GM10847 (cell line): ENCODE results near the gene SIX1.

Source experiments
- POLR2A ChIP-seq: IDR thresholded peaks from 2 replicates; pipeline ENCODE4 v1.6.1; 2011; ENCODE audit not compliant: insufficient read length; ENCODE audit errors: extremely low read depth

SIX1 gene

DNA sequence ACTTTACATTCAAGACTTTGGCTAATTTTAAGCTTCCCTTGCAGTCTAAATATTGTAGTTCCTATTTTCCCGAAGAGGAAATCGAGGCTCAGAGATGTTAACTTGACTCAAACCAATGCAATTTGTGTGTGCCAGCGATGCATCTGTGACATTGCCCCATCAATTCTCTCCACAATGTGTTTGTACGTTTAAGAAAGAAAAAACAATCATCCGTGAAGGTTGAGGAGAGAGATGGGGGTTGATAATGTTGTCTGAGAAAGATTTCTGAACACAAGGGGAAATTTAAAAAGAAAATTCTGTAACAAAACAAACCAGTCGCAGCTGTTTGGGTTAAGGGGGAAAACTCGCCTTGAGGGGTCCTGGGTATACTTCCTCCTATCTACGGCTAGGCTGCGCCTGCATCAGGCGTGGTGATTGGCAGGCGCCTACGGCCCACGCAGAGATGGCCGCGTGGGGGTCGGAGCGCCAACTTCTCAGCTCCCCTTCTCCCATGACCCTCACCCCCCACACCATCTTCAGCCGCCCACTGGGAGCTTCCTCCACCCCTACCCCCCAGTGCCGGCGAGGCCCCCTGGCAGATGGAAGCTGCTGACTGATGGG lies 12.3 kb downstream of the SIX1 start:
- TF ChIP-seq POLR2A: no peak

DNA sequence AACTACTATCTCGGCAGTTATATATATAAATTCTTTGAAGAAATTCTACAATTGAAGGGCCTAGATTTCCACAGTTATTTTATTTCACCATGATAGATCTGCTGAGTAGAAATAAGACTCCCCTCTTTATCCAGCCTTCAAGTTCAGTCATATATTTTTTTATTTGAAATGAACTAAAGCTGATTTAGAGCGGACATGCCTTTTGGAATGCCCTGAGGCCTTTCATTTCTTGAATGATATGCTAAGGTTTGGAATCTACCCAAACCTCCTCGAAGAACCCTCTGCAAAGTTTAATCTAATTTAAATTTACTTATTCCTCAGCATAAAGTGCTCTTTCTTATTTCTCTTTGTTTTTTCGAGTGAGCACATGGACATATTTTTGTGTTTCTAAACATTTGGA lies 15.1 kb downstream of the SIX1 start:
- TF ChIP-seq POLR2A: no peak

DNA sequence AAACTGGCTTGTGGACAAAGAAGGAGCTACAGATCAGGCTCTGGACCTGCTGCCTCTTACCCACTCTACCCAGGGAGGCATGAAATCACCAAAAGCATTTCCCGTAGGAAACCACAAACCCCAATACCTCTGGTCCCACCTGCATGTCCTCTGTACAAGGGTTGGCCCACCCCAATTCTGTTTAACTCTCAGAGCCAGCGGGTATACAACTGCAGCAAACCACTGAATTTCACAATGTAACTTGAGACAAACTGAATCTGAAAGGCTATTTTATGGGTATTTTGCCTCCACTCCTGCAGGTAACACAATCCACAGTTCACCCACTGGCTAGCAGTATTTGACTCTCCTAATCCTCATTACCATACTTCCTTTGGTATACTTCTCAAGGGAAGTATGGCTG lies 16.5 kb downstream of the SIX1 start:
- TF ChIP-seq POLR2A: no peak

DNA sequence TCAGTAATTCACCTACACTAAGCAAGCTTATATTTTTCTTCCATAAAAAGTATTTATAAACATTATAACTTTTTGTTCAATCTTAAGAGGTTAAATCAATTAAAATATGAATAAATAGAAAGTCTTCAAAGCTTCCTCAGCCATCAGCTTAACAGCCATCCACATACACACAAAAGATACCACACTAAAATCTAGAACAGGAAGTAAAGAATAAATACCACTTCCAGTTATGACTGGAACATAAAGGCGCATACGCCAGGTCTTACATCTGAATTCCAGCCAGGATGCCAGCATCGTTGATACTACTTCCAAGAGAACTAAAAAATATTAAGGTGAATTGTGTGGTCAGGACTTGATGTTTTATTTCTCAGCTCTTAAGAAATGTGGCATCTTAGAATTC lies 17.0 kb downstream of the SIX1 start:
- no peak for TF ChIP-seq POLR2A

DNA sequence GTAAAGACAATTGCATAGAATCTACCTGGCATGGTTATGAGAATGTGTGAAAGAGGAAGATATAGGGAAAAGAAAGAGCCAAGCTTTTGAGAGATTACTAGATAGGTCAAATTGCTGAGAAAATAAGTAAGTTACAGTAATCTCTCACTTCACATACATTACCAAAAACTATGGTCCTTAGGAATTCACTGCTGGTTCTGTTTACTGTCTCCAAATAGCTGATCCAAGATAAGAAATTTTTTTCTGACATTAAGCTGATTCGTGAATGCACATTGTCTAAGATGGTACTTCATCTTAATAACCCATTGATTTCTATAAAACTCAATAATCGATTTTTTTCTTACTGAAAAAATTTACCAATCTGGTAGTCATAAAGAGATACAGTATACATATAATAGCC lies 17.4 kb downstream of the SIX1 start:
- no peak for TF ChIP-seq POLR2A

DNA sequence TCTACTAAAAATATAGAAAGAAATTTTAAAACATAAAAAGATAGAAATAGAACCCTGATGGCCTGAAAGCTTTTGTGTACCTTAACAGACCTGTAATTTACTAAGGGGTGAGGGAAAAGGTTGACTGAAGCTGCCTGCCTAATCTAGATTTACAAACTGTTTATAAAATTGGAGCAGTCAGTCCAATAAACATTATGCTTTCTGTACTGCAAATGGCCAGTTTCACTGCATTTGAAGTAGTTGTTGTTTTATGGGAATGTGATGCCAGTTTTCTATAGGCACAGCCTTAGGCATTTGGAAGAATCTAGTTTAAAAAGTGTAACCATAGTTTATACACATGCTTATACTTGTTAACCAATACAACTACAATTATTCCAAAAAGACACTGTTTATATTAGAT lies 19.1 kb downstream of the SIX1 start:
- no peak for TF ChIP-seq POLR2A

DNA sequence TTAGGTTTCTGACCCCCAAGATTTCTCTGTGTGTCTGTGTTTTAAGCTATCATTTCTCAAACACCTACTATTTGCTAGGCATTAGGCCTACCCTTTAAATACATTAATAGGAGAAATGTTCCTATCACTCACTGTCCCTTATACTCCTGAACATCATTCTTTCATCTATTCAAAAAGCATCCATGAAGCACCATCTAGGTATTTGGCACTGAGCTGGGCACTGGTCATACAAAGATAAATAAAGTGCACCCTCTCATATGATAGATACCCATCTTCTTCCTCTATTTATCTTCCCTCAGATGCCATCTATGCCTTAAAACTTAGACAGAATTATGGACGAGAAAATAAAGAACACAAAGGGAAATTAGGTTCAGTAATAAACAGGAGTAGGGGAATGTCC lies 20.4 kb downstream of the SIX1 start:
- no peak for TF ChIP-seq POLR2A

DNA sequence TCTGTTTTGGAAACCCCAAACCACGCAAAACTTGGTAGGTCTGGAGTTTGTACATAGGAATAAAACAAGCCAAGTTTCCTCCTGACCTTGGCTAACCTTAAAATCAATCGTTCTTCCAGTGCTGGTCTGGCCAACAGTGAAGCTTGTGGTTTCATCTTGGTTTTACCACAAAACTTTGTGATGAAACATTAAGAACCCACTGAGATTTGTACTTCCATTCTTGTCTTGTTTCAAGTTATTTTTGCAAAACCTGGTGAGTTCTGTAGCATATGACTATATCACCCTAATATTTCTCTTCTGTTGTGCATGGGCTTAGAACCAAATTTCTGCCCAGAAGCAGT lies 26.4 kb downstream of the SIX1 start:
- TF ChIP-seq POLR2A: no peak

DNA sequence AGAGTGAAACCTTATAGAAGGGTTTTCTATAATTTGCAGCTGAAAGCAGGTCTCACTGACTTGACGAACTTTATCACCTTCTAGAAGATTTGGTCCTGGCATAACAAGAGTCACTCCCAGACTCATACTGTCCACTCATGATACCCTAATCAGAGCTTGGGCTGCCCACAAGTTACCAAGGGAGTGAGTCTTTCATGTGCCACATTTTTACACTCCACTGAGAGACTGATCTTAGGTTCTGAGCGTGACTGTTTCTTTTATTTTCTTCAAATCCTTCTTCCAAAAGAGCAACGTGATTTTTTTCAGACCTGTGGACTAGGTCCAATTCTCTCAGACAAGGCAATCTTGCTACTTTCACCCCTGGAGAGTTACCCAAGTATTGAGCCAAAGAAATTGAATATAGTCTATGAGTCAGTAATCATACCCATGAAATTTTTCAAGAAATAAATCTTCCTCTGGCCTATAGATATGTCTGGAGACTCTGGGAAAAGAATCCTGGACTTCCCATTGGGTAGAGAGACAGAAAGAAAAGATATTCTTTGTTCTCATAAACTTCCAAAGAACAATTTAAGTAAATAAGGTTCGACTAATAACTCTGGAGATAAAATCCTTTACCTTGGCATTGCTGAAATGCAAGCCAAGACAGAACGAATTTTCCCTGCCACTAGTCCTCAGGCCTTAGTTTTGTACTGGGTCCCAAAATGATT lies 26.9 kb downstream of the SIX1 start:
- no peak for TF ChIP-seq POLR2A

DNA sequence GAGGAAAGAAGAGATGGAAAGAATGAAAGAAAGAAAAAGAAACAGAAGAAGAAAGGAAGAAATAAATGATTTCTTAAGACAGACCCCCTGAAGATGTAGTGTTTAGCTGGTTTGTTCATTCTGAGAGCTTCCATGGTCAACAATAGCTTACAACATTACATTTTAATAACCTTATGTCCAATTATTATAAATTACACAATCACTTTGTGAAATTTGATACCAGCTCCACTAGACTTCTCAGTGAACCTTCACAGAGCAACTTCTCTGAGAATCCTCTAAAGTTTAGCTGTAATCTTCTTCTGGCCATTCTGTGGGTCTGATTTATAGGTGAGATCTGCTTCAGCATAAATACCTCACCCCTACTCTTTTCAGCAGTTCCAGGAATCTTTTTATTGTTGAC lies 27.9 kb downstream of the SIX1 start:
- TF ChIP-seq POLR2A: no peak

DNA sequence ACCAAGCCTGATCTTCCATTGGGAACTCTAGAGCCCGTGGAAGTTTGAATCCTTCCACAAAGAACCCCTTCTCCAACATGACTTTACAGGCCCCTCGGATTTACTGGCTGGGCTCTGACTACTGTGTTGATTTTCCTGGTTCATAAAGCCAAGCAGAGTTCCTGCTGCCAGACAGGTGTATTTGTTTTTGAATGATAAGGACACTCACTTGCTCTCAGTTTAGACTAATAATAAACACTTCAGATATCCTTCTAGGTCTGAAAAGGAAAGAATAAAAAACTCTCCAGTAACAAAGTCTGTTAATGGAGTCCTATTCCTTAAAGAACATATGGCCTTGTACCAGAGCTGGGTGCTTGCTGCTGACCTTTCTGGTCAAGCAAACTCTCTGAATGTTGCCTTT lies 31.0 kb downstream of the SIX1 start:
- no peak for TF ChIP-seq POLR2A

DNA sequence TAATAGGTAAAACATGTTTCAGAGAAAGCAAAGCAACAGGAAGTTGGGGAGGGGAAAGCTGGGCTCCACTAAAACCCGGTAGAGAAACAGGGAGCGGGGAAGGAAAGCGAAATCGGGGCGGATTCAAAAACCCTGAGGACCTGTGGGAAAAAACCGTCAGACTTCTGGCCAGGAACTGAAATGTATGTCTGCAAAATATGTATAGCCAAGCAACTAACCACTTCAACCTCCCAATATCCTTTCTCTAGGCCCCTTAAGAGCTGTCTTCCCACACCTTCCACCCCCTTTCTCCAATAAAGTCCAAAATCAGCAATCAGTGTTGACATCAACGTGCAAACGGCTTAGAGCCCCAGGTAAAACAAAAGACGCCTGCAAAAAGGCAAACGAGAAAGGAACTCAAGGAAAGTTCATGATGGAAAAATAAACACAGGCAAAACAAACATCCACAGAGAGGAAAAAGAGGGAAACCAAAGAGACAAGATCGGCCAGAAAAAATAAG lies 32.8 kb downstream of the SIX1 start:
- TF ChIP-seq POLR2A: no peak

DNA sequence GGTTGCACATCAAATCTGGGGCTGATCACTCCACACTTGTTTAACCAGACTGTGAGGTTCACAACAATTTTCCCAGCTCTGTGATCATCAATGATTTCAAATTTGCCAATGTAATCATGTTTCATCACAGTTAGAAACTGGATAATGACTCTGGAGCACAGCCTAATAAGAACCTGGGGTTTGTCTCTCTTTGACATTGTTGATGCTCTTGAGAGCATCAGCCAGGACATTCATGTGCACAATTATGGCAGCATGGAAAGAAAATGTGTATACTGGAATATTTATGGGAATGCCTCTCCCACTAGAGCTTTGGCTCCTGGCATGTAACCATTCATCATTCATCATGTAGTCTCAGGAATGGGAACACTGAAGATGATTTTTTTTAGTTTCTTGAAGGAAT lies 47.0 kb downstream of the SIX1 start:
- no peak for TF ChIP-seq POLR2A

DNA sequence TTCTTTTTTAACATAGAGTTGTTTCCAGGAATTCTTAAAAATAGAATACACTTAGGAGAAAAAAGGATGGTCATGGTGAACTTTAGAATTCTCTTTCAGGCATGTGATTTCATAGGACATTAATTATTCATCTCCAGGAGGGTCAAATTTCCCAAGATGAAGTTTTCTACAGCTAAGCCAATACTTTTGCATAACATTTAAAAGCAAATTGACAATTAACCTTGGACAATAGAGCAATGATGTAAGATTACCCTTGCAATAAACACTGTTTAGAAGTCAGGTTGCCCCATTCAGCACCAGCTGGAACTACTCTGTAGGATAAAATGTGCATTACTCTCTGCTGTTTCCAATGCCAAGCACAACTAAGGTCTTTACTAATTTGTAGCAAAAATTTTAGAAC lies 49.5 kb downstream of the SIX1 start:
- no peak for TF ChIP-seq POLR2A

DNA sequence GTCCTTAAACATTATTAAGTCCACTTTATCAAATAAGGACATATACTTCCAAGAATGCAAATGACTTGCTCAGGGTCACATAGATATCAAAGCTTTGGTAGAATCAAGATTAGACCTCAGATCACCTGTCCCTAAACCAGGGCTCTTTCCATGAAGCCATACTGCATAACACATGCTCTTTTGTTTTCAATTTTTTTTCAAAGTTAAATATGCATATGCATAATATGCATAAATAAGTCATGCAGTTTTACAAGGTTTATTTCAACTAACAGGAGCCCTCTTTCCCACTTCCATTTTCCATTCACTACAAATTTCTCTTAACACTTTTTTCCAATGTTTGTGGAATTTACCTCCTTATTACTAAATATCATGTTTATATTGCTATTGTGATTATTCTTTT lies 53.1 kb downstream of the SIX1 start:
- no peak for TF ChIP-seq POLR2A

DNA sequence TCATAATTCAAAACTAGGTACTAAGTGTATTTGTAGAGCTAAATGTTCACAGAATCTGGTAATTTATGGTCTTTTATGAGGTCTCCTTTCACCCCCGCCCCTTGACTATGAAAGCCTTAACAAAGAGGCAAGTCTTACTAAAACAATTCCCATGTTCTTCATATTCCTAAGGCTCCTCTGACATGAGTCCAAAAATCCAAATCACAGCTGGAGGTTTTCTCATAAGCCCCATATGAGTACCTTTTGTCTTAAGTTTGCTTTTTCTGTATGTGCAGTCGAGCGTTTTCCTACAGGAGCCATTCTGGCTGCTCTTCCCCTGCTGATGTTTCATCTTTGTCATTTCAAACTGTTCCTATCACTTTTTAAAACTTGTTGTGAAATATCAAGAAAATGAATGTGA lies 55.2 kb downstream of the SIX1 start:
- no peak for TF ChIP-seq POLR2A
